ENCODE measurements around the gene LIPE. TPM values are rescaled to one million over a fixed set of nuclear protein-coding genes. Genes with fewer than 3 reads are reported as not detected.

LIPE gene
- polyA plus RNA-seq, 1 experiment, result 1.5 TPM

GRCh38 chr19:42422901-42423461 lies 4.2 kb downstream of the LIPE start:
- H3K4me3 ChIP-seq (ENCODE audit: low read depth, low read length), result peak overlapping the region; percentile 74
- H3K27me3 ChIP-seq (ENCODE audit: control insufficient read depth, insufficient read depth, low read length), result peaks cover 4% of the 10 kb centered on the region
- peaks cover 10% of the 10 kb centered on the region for H3K9me3 ChIP-seq (ENCODE audit: control insufficient read depth, insufficient read depth, low read length)
- DNase-seq (ENCODE audit: low read depth, low spot score), result no peak
- no peak overlapping the region for H3K27ac ChIP-seq (ENCODE audit: low read depth, low read length)
- POLR2A ChIA-PET, result interaction anchor here (0.7 to 0.9 kb wide), 3 partner anchors 16 to 26 kb away, joined by 3 to 4 read pairs (median 3); no protein-coding TSS in a partner anchor
- CTCF ChIA-PET, result interaction anchor here (0.9 to 2.7 kb wide), 5 partner anchors 16 to 314 kb away, joined by 4 to 23 read pairs (median 7); no protein-coding TSS in a partner anchor
- TF ChIP-seq CTCF (IDR thresholded peaks at IDR 0.05; ENCODE audit: low read depth, low read length), result no peak

- no peak for DNase-seq (ENCODE audit: low read depth, low spot score)
- POLR2A ChIA-PET, result no interaction called here
- TF ChIP-seq CTCF (IDR thresholded peaks at IDR 0.05; ENCODE audit: low read depth, low read length), result no peak
- Histone ChIP-seq H3K4me3 (ENCODE audit: low read depth, low read length) (peak overlapping the region; percentile 74), H3K27ac (ENCODE audit: low read depth, low read length) (no peak overlapping the region), H3K27me3 (ENCODE audit: control insufficient read depth, insufficient read depth, low read length) (peaks cover 4% of the 10 kb centered on the region), H3K9me3 (ENCODE audit: control insufficient read depth, insufficient read depth, low read length) (peaks cover 10% of the 10 kb centered on the region)
- CTCF ChIA-PET, result interaction anchor here (1.1 to 1.5 kb wide), 2 partner anchors 22 to 314 kb away, joined by 3 to 4 read pairs; no protein-coding TSS in a partner anchor
Measured at GRCh38 chr19:42422092-42422900, 4.9 kb downstream of the LIPE start.

GRCh38 chr19:42421591-42422031 lies 5.6 kb downstream of the LIPE start:
- CTCF ChIA-PET, result interaction anchor here (1.1 to 2.2 kb wide), 4 partner anchors 15 to 21 kb away, joined by 3 to 7 read pairs (median 4); no protein-coding TSS in a partner anchor
- peaks cover 4% of the 10 kb centered on the region for H3K27me3 ChIP-seq (ENCODE audit: control insufficient read depth, insufficient read depth, low read length)
- H3K27ac ChIP-seq (ENCODE audit: low read depth, low read length), result no peak overlapping the region
- H3K4me3 ChIP-seq (ENCODE audit: low read depth, low read length), result no peak overlapping the region
- peaks cover 10% of the 10 kb centered on the region for H3K9me3 ChIP-seq (ENCODE audit: control insufficient read depth, insufficient read depth, low read length)
- POLR2A ChIA-PET, result no interaction called here
- no peak for DNase-seq (ENCODE audit: low read depth, low spot score)
- no peak for TF ChIP-seq CTCF (IDR thresholded peaks at IDR 0.05; ENCODE audit: low read depth, low read length)

GRCh38 chr19:42421101-42421500 lies 6.1 kb downstream of the LIPE start:
- no peak for TF ChIP-seq CTCF (IDR thresholded peaks at IDR 0.05; ENCODE audit: low read depth, low read length)
- ChIA-PET CTCF (interaction anchor here (1.3 to 2.2 kb wide), 3 partner anchors 16 to 20 kb away, joined by 4 to 7 read pairs (median 4); no protein-coding TSS in a partner anchor), POLR2A (no interaction called here)
- no peak for DNase-seq (ENCODE audit: low read depth, low spot score)
- Histone ChIP-seq H3K27ac (ENCODE audit: low read depth, low read length) (no peak overlapping the region), H3K4me3 (ENCODE audit: low read depth, low read length) (no peak overlapping the region), H3K27me3 (ENCODE audit: control insufficient read depth, insufficient read depth, low read length) (peaks cover 4% of the 10 kb centered on the region), H3K9me3 (ENCODE audit: control insufficient read depth, insufficient read depth, low read length) (peaks cover 10% of the 10 kb centered on the region)
